Kidney epithelial cell (primary cell): Measurements from ENCODE around the gene CTBP1. TPM values are rescaled to one million over a fixed set of nuclear protein-coding genes. Genes with fewer than 3 reads are reported as not detected.

ENCODE experiments used
- DNase-seq: peaks from one replicate; pipeline ENCODE4 v3.0.0-alpha.2; 2010; ENCODE audit warnings: low read depth
- H3K27me3 ChIP-seq: 2 replicates; pipeline ENCODE4 v1.6.0; 2011; ENCODE audit warnings: low read length; ENCODE audit not compliant: control insufficient read depth, insufficient read depth
- H3K36me3 ChIP-seq: 2 replicates; pipeline ENCODE4 v1.5.1; 2011; ENCODE audit warnings: low read length; ENCODE audit not compliant: control insufficient read depth, insufficient read depth
- H3K4me3 ChIP-seq: 2 replicates; pipeline ENCODE4 v1.5.1; 2011; ENCODE audit warnings: low read depth, mild to moderate bottlenecking, control low read depth, low read length
- CTCF ChIP-seq: IDR thresholded peaks from 2 replicates; pipeline ENCODE4 v1.5.1; 2011; ENCODE audit warnings: mild to moderate bottlenecking, moderate library complexity, low read length, control low read depth, inconsistent platforms; ENCODE audit not compliant: insufficient read depth, poor library complexity, severe bottlenecking
- total RNA-seq: library from RNA; depleted of rRNA; stranded (reverse); fragments of >200 nt; gene quantifications from 2 replicates; pipeline ENCODE4 v1.2.3, GENCODE V29; 2015

CTBP1 gene
- total RNA-seq, 1 donor from 2014 or later: 170 TPM

- no peak for TF ChIP-seq CTCF
- Histone ChIP-seq H3K4me3 (no peak overlapping the region), H3K27me3 (no peaks in the 10 kb centered on the region), H3K36me3 (peaks cover 2% of the 10 kb centered on the region)
- DNase-seq: no peak
Measured at GRCh38 chr4:1213336-1213995, 35.5 kb downstream of the CTBP1 start.

- DNase-seq: no peak
- no peak for TF ChIP-seq CTCF
- Histone ChIP-seq H3K36me3 (peaks cover 2% of the 10 kb centered on the region), H3K4me3 (no peak overlapping the region), H3K27me3 (no peaks in the 10 kb centered on the region)
Measured at GRCh38 chr4:1212546-1213335, 36.2 kb downstream of the CTBP1 start.

- H3K36me3 ChIP-seq: peaks cover 2% of the 10 kb centered on the region
- H3K4me3 ChIP-seq: no peak overlapping the region
- no peak for DNase-seq
- TF ChIP-seq CTCF: no peak
- no peaks in the 10 kb centered on the region for H3K27me3 ChIP-seq
Measured at GRCh38 chr4:1211891-1212545, 36.9 kb downstream of the CTBP1 start.

GRCh38 chr4:1211371-1211770 is 37.6 kb downstream of the CTBP1 start:
- no peak for TF ChIP-seq CTCF
- DNase-seq: no peak
- Histone ChIP-seq H3K27me3 (no peaks in the 10 kb centered on the region), H3K36me3 (peaks cover 2% of the 10 kb centered on the region), H3K4me3 (no peak overlapping the region)

- Histone ChIP-seq H3K27me3 (no peaks in the 10 kb centered on the region), H3K36me3 (no peaks in the 10 kb centered on the region), H3K4me3 (no peak overlapping the region)
- TF ChIP-seq CTCF: no peak
- no peak for DNase-seq
Measured at GRCh38 chr4:1210971-1211370, 38.0 kb downstream of the CTBP1 start.
